BLaER1 treated with 17β-estradiol and CSF1 and Interleukin-3, amounts not matched to agents 10 nM and 100 nM (cell line): ENCODE measurements around the gene KIRREL3.

Source experiments
- H3K27ac ChIP-seq, 11 experiments: shearing (Covaris generic); formaldehyde crosslinking; 2 replicates each; pipeline ENCODE4 v1.8.1; 2022
- H3K27me3 ChIP-seq, 11 experiments: shearing (Covaris generic); formaldehyde crosslinking; 2 replicates each; pipeline ENCODE4 v1.8.1; 2022
- H3K36me3 ChIP-seq, 11 experiments: shearing (Covaris generic); formaldehyde crosslinking; 2 replicates each; pipeline ENCODE4 v1.8.1; 2022
- H3K4me1 ChIP-seq, 10 experiments: shearing (Covaris generic); formaldehyde crosslinking; 2 replicates each; pipeline ENCODE4 v1.8.1; 2022
- H3K4me2 ChIP-seq, 11 experiments: shearing (Covaris generic); formaldehyde crosslinking; 2 replicates each; pipeline ENCODE4 v1.8.1; 2022
- H3K4me3 ChIP-seq, 10 experiments: shearing (Covaris generic); formaldehyde crosslinking; 2 replicates each; pipeline ENCODE4 v1.8.1; 2022
- H3K9ac ChIP-seq, 11 experiments: shearing (Covaris generic); formaldehyde crosslinking; 2 replicates each; pipeline ENCODE4 v1.8.1; 2022
- H3K9me3 ChIP-seq, 11 experiments: shearing (Covaris generic); formaldehyde crosslinking; replicated peaks in 1 of 11; 2 replicates each; pipeline ENCODE4 v1.8.1; 2022
- H4K20me1 ChIP-seq, 11 experiments: shearing (Covaris generic); formaldehyde crosslinking; 2 replicates each; pipeline ENCODE4 v1.8.1; 2022
- Cebpa-rat ChIP-seq, 11 experiments: shearing (Covaris generic); IDR thresholded peaks; 2 replicates each; pipeline ENCODE4 v1.8.1; 2022

Gene KIRREL3

DNA sequence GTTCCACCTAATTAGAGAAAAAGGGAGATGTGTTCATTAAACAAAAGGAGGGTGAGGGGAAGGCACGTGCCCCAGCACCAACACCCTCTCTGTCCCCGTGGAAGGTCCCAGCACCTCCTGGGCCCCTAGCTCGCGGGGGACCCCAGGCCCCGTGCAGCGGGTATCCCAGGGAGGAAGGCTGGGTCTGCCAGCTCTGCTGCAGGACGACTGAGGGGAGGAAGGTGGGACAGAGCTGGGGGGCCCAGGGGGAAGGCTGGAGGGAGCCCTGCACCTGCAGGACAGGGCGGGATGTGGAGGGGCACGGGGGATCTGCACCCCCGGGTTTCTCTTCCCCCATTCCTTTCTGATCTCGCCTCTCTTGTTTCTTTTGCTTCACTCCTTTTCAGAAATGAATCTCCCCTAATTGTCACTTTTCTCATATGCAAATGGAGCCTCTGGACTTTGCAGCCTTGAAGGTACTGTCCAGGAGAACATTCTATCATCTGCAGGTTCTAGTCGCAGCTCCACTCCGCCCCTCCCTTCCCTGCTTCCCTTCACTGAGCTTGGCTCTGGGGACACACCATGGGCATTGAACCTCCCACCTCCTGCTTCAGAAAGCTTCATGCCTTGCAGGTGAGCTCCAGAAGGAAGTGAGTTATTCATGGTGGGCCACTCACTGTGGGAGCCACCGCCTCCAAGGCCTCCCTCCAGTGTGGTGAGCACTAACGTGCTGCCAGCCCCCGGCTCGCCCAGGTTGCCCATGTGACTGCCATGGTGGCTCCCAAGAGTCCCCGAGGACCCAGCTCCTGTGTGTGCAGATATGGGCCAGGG lies 534.1 kb downstream of the KIRREL3 start:
- Histone ChIP-seq H3K27me3 (peaks cover 0 to 9% (median 0%) of the 10 kb centered on the region in 11 experiments; a peak in 2 of 22 replicates), H3K9me3 (no peaks in the 10 kb centered on the region), H3K4me2 (peak overlapping the region; percentile 67 to 99 (median 97)), H3K27ac (peak overlapping the region in 8 of 11 experiments; percentile 50 to 84 (median 80); a peak in 15 of 22 replicates), H3K9ac (peak overlapping the region in 7 of 11 experiments; percentile 8 to 69 (median 53); a peak in 11 of 22 replicates), H3K4me1 (peaks cover 59 to 89% (median 84%) of the 10 kb centered on the region in 10 experiments), H3K36me3 (no peaks in the 10 kb centered on the region), H4K20me1 (no peaks in the 10 kb centered on the region; a peak in 1 of 22 replicates), H3K4me3 (peak overlapping the region in 8 of 10 experiments; percentile 12 to 46 (median 35); a peak in 8 of 20 replicates)
- TF ChIP-seq Cebpa-rat (IDR thresholded peaks at IDR 0.05), result no peak

DNA sequence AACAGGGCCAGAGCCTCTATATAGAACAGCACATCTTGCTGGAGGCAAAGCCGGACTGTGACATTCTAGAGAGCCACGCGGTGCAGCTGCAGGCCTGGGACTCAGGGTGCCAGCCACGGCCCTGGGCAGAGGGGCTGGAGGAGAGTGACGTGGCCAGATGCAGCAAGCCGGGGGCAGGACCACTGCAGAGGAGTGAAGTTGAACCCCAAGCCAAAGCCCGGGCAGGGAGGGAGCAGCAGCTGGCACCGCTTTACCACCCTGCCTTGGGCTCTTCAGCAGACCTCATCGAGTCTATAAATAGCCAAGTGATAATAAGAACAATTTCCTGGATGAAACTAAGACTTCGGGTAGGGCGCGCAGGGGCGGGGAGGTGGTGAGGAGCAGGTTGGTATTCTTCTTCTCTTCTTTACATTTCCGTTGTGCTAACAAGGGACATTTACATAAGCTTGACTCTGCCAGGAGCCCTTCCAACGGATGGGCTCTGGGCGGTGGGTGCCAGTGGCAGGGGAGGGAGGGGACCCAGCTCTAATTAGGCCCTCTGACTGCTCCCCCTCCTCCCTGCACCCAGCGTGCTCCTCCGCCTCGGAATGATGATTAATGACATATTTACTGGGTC lies 534.9 kb downstream of the KIRREL3 start:
- peak overlapping the region in 9 of 11 experiments; percentile 8 to 69 (median 42); a peak in 15 of 22 replicates for H3K9ac ChIP-seq
- peak overlapping the region; percentile 67 to 99 (median 97) for H3K4me2 ChIP-seq
- no peaks in the 10 kb centered on the region for H3K36me3 ChIP-seq
- H3K27ac ChIP-seq, result peak overlapping the region in 9 of 11 experiments; percentile 2 to 84 (median 79); a peak in 16 of 22 replicates
- no peak for TF ChIP-seq Cebpa-rat (IDR thresholded peaks at IDR 0.05)
- H4K20me1 ChIP-seq, result no peaks in the 10 kb centered on the region; a peak in 1 of 22 replicates
- peak overlapping the region in 8 of 10 experiments; percentile 12 to 46 (median 35); a peak in 9 of 20 replicates for H3K4me3 ChIP-seq
- H3K4me1 ChIP-seq, result peaks cover 64 to 92% (median 85%) of the 10 kb centered on the region in 10 experiments
- H3K9me3 ChIP-seq, result no peaks in the 10 kb centered on the region
- H3K27me3 ChIP-seq, result peaks cover 0 to 9% (median 0%) of the 10 kb centered on the region in 11 experiments; a peak in 2 of 22 replicates

DNA sequence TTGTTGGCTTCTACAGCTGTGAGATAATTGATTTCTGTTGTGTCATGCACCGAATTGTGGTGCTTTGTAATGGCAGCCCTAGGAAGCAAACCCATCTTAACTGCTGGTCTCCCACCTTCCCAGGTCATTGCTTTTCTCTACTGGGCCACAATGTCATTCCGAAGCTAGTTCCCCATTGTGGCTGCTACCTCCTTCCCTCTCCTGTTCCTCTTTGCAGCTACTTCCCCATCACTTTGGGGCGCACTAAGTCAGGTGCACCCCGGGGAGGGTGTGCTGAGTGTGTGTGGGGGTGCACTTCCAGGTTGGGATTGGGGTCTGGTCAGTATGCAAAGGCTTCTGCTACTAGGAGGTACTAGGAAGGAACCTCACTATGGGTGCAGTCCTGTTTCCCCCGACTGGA lies 535.8 kb downstream of the KIRREL3 start:
- Histone ChIP-seq H3K4me3 (0 out of 20 replicates have a peak overlapping the region, but pooled peaks of 1 of the 10 experiments have one; percentile 37), H3K27me3 (peaks cover 0 to 9% (median 0%) of the 10 kb centered on the region in 11 experiments; a peak in 2 of 22 replicates), H3K9me3 (no peaks in the 10 kb centered on the region), H3K27ac (peak overlapping the region in 7 of 11 experiments; percentile 50 to 84 (median 80); a peak in 11 of 22 replicates), H3K9ac (peak overlapping the region in 5 of 11 experiments; percentile 31 to 69 (median 53); a peak in 8 of 22 replicates), H3K4me1 (peaks cover 67 to 92% (median 85%) of the 10 kb centered on the region in 10 experiments), H4K20me1 (no peaks in the 10 kb centered on the region; a peak in 1 of 22 replicates), H3K36me3 (no peaks in the 10 kb centered on the region), H3K4me2 (peak overlapping the region; percentile 67 to 99 (median 97))
- TF ChIP-seq Cebpa-rat (IDR thresholded peaks at IDR 0.05), result no peak

DNA sequence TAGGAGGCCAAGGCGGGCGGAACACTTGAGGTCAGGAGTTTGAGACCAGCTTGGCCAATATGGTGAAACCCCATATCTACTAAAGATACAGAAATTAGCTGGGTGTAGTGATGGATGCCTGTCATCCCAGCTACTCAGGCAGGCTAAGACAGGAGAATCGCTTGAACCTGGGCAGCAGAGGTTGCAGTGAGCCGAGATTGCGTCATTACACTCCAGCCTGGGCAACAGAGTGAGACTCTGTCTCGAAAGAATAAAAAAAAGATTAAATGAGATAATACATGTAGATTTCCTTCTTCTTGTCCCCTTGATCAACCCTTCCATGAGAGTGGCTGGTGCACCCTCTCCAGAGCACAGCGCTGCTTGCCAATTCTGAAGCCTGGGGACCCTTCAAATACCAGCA lies 538.1 kb downstream of the KIRREL3 start:
- no peak overlapping the region for H3K4me3 ChIP-seq
- peaks cover 0 to 9% (median 0%) of the 10 kb centered on the region in 11 experiments; a peak in 2 of 22 replicates for H3K27me3 ChIP-seq
- no peaks in the 10 kb centered on the region for H3K36me3 ChIP-seq
- H3K4me1 ChIP-seq, result peaks cover 53 to 92% (median 85%) of the 10 kb centered on the region in 10 experiments
- no peaks in the 10 kb centered on the region for H3K9me3 ChIP-seq
- H4K20me1 ChIP-seq, result no peaks in the 10 kb centered on the region; a peak in 1 of 22 replicates
- no peak overlapping the region for H3K4me2 ChIP-seq
- TF ChIP-seq Cebpa-rat (IDR thresholded peaks at IDR 0.05), result peak in 3 of 11 experiments; percentile 39 to 69 (median 49); a peak in 6 of 22 replicates
- H3K27ac ChIP-seq, result no peak overlapping the region
- H3K9ac ChIP-seq, result no peak overlapping the region

DNA sequence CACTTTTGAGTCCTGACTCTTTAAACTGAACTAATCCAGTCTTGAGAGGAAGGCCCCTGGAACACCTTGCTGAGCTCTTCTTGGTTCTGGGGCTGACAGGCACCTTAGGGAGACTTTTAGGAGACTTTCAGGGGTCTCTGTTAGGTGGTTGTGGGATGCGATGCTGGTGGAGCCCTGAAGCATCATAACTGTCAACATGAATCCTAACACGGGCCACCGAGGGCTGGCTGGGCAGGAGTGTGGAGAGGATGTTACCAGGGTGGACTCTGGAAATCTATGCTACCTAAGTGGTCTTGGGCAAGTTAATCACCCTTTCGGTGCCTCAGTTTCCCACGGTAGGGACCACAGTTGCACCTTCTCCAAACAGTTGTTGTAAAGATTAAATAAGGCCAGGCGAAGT lies 538.6 kb downstream of the KIRREL3 start:
- H3K4me2 ChIP-seq, result no peak overlapping the region

DNA sequence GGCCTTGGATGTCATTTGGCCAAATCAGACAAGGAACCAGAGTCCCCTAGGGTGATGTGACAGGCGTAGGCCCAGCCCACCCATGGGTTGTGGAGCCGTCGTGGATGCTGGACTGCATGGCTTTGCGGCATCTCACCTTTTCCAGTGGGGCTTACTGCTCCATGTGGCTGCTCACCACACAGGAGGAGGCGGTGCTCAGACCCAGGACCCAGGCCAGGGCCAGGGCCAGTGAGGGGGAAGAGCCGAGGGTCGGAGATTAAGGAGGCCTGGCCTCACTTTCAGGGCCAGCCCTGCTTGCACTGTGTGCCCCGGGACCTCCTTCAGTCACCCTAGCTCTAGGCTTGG lies 539.5 kb downstream of the KIRREL3 start:
- no peaks in the 10 kb centered on the region for H3K9me3 ChIP-seq
- 0 out of 22 replicates have a peak overlapping the region, but pooled peaks of 1 of the 11 experiments have one; percentile 7 for H3K9ac ChIP-seq
- peaks cover 0 to 3% (median 0%) of the 10 kb centered on the region in 11 experiments; a peak in 2 of 22 replicates for H3K27me3 ChIP-seq
- H3K4me1 ChIP-seq, result peaks cover 53 to 92% (median 85%) of the 10 kb centered on the region in 10 experiments
- no peak overlapping the region for H3K4me3 ChIP-seq
- peak overlapping the region in 1 of 11 experiments; percentile 28; a peak in 2 of 22 replicates for H3K27ac ChIP-seq
- no peaks in the 10 kb centered on the region; a peak in 1 of 22 replicates for H4K20me1 ChIP-seq
- TF ChIP-seq Cebpa-rat (IDR thresholded peaks at IDR 0.05), result no peak
- H3K4me2 ChIP-seq, result peak overlapping the region in 9 of 11 experiments; percentile 28 to 72 (median 60); a peak in 16 of 22 replicates
- H3K36me3 ChIP-seq, result no peaks in the 10 kb centered on the region

More for the DNA sequence above, 538.6 kb downstream of the KIRREL3 start:
- no peak overlapping the region for H3K4me3 ChIP-seq
- H4K20me1 ChIP-seq, result no peaks in the 10 kb centered on the region; a peak in 1 of 22 replicates
- no peaks in the 10 kb centered on the region for H3K36me3 ChIP-seq
- no peak overlapping the region for H3K9ac ChIP-seq
- no peak for TF ChIP-seq Cebpa-rat (IDR thresholded peaks at IDR 0.05)
- peaks cover 0 to 9% (median 0%) of the 10 kb centered on the region in 11 experiments; a peak in 2 of 22 replicates for H3K27me3 ChIP-seq
- no peaks in the 10 kb centered on the region for H3K9me3 ChIP-seq
- no peak overlapping the region for H3K27ac ChIP-seq
- H3K4me1 ChIP-seq, result peaks cover 53 to 92% (median 85%) of the 10 kb centered on the region in 10 experiments

DNA sequence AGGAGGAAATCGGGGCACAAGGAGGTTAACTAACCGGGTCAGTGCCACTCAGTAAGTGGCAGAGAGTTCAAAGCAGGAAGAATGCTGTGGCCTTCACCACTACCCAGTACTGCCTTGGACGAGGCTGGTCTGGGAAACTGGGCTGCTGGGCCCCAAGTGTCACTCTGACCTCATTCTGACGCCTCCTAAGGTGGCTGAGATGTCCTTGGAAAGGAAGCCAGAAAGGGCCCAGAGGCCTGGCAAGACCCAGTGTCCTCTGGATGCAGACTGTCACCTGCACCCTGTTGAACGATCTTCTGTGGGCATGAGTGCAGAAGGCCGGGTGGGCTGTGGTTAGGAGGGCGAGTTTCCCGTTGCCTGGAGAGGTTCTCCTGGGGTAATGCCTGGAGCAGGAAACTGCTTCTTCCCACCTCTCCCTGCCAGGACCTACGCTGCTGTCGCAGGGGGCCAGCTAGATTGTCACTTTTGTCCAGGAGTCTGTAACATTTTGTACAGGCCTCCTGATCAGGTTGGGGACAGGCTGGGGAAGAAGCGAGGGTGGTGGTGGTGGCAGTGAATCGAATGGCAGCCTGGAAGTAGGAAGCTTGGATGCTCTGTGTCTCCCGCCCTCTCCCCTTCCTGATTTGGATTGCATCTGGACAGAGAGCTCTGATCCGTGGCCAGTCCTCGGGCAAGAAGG lies 540.0 kb downstream of the KIRREL3 start:
- TF ChIP-seq Cebpa-rat (IDR thresholded peaks at IDR 0.05), result no peak
- 0 out of 22 replicates have a peak overlapping the region, but pooled peaks of 2 of the 11 experiments have one; percentile 7 to 8 for H3K9ac ChIP-seq
- peak overlapping the region; percentile 5 to 72 (median 58); a peak in 18 of 22 replicates for H3K4me2 ChIP-seq
- H3K4me3 ChIP-seq, result no peak overlapping the region
- H3K4me1 ChIP-seq, result peaks cover 48 to 89% (median 83%) of the 10 kb centered on the region in 10 experiments
- no peaks in the 10 kb centered on the region; a peak in 1 of 22 replicates for H4K20me1 ChIP-seq
- no peaks in the 10 kb centered on the region for H3K36me3 ChIP-seq
- H3K27ac ChIP-seq, result peak overlapping the region in 3 of 11 experiments; percentile 17 to 43 (median 28); a peak in 2 of 22 replicates
- H3K9me3 ChIP-seq, result no peaks in the 10 kb centered on the region
- no peaks in the 10 kb centered on the region; a peak in 1 of 22 replicates for H3K27me3 ChIP-seq
